ENCODE measurements around the gene INAFM2. TPM values are rescaled to one million over a fixed set of nuclear protein-coding genes. Genes with fewer than 3 reads are reported as not detected.

Gene INAFM2
- total RNA-seq, 1 experiment from 2014 or later: 8.8 TPM

DNA sequence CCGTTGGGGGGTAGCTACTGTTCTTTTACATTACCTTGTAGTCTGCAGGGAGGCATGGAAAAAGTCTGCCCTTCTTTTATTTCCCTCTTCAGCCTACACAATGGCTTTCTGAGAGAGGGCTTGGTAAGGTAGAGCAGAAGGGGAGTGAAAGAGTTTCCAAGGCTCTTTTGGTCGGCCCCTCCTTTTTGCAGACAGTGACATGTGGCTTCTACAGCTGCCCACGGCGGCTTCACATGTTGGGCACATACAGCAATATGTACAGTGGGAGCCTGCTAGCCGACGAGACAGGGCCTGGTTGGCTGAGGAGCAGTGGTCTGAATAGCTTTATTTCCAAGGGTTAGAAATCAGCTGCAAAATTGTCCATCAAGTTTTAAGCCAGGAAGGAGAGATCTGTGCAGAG lies 4.0 kb downstream of the INAFM2 start:
- H3K9me3 ChIP-seq (ENCODE audit: control insufficient read depth in 1 of 2, insufficient read depth in 1 of 2, low read depth in 1 of 2, low read length in 2 of 2): no peaks in the 10 kb centered on the region
- H3K9ac ChIP-seq (ENCODE audit: low read length): no peak overlapping the region
- no peaks in the 10 kb centered on the region for H3K79me2 ChIP-seq (ENCODE audit: insufficient read depth, low read length)
- no peaks in the 10 kb centered on the region for H3K27me3 ChIP-seq (ENCODE audit: insufficient read depth, low read length)
- ChIA-PET RAD21 (ENCODE audit: low non-redundant PET in 1 of 2, low total read pairs in 2 of 2, uncharacterized antibody in 2 of 2, unreplicated experiment in 2 of 2) (no interaction called here), CTCF (interaction anchor here (5.9 kb wide), 1 partner anchor 11 kb away, joined by 55 read pairs; the partner anchor contains the start of gene CCDC9B), POLR2A (interaction anchor here (2.3 kb wide), 1 partner anchor 11 kb away, joined by 6 read pairs; no protein-coding TSS in a partner anchor)
- H3K9me2 ChIP-seq (ENCODE audit: insufficient read depth): no peaks in the 10 kb centered on the region
- H2AFZ ChIP-seq (ENCODE audit: low read depth, low read length, poor library complexity, severe bottlenecking): no peak overlapping the region
- no TSS peak for BruUV-seq (replicated peaks)
- no peak for ATAC-seq
- intact Hi-C loops (cut with micrococcal nuclease): no loop called here
- H4K20me1 ChIP-seq (ENCODE audit: insufficient read depth): no peaks in the 10 kb centered on the region
- no peak for TF ChIP-seq CEBPB (IDR thresholded peaks at IDR 0.05; ENCODE audit: low read depth)
- TF ChIP-seq, protein P1, sequence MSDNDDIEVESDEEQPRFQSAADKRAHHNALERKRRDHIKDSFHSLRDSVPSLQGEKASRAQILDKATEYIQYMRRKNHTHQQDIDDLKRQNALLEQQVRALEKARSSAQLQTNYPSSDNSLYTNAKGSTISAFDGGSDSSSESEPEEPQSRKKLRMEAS (IDR thresholded peaks at IDR 0.05): no peak
- TF ChIP-seq EZH2 (IDR thresholded peaks at IDR 0.05): no peak
- TF ChIP-seq RAD21 (IDR thresholded peaks at IDR 0.05; ENCODE audit: low read depth): no peak
- no peak for TF ChIP-seq SIN3A (IDR thresholded peaks at IDR 0.05; ENCODE audit: low read depth)
- TF ChIP-seq, protein P2, sequence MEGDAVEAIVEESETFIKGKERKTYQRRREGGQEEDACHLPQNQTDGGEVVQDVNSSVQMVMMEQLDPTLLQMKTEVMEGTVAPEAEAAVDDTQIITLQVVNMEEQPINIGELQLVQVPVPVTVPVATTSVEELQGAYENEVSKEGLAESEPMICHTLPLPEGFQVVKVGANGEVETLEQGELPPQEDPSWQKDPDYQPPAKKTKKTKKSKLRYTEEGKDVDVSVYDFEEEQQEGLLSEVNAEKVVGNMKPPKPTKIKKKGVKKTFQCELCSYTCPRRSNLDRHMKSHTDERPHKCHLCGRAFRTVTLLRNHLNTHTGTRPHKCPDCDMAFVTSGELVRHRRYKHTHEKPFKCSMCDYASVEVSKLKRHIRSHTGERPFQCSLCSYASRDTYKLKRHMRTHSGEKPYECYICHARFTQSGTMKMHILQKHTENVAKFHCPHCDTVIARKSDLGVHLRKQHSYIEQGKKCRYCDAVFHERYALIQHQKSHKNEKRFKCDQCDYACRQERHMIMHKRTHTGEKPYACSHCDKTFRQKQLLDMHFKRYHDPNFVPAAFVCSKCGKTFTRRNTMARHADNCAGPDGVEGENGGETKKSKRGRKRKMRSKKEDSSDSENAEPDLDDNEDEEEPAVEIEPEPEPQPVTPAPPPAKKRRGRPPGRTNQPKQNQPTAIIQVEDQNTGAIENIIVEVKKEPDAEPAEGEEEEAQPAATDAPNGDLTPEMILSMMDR (IDR thresholded peaks at IDR 0.05 in 2 of 3, conservative IDR thresholded peaks at IDR 0.05 in 1 of 3; ENCODE audit: borderline replicate concordance in 1 of 3, insufficient read depth in 1 of 3, low read depth in 2 of 3, low read length in 2 of 3): no peak
- TF ChIP-seq, protein P3, sequence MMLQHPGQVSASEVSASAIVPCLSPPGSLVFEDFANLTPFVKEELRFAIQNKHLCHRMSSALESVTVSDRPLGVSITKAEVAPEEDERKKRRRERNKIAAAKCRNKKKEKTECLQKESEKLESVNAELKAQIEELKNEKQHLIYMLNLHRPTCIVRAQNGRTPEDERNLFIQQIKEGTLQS (IDR thresholded peaks at IDR 0.05): no peak
- TF ChIP-seq SP1 (IDR thresholded peaks at IDR 0.05; ENCODE audit: low read depth): no peak
- no peak for TF ChIP-seq EZH2phosphoT487 (IDR thresholded peaks at IDR 0.05; ENCODE audit: borderline replicate concordance)
- TF ChIP-seq, protein P4, sequence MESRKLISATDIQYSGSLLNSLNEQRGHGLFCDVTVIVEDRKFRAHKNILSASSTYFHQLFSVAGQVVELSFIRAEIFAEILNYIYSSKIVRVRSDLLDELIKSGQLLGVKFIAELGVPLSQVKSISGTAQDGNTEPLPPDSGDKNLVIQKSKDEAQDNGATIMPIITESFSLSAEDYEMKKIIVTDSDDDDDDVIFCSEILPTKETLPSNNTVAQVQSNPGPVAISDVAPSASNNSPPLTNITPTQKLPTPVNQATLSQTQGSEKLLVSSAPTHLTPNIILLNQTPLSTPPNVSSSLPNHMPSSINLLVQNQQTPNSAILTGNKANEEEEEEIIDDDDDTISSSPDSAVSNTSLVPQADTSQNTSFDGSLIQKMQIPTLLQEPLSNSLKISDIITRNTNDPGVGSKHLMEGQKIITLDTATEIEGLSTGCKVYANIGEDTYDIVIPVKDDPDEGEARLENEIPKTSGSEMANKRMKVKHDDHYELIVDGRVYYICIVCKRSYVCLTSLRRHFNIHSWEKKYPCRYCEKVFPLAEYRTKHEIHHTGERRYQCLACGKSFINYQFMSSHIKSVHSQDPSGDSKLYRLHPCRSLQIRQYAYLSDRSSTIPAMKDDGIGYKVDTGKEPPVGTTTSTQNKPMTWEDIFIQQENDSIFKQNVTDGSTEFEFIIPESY (IDR thresholded peaks at IDR 0.05; ENCODE audit: extremely low read depth, insufficient replicate concordance, low read length): no peak
- no peak for TF ChIP-seq POLR2A (IDR thresholded peaks at IDR 0.05; ENCODE audit: borderline replicate concordance, extremely low read depth, insufficient read depth, insufficient read length)
- TF ChIP-seq YY1 (IDR thresholded peaks at IDR 0.05; ENCODE audit: extremely low read depth, insufficient replicate concordance, low read depth, low read length): no peak
- no peak for TF ChIP-seq POLR2AphosphoS5 (IDR thresholded peaks at IDR 0.05; ENCODE audit: low read depth, low read length)
- TF ChIP-seq CBX3 (IDR thresholded peaks at IDR 0.05; ENCODE audit: low read depth): no peak
- DNase-seq (ENCODE audit: low read depth, low spot score): no peak
- H3K4me3 ChIP-seq (replicated peaks in 1 of 2; ENCODE audit: low read depth in 1 of 2, low read length in 2 of 2): no peak overlapping the region
- H3K27ac ChIP-seq (ENCODE audit: low read depth, low read length): no peak overlapping the region
- H3K4me2 ChIP-seq (ENCODE audit: low read length): no peak overlapping the region
- H3K36me3 ChIP-seq (ENCODE audit: control insufficient read depth in 1 of 2, insufficient read depth in 2 of 2, low read length in 2 of 2): no peaks in the 10 kb centered on the region
- H3K4me1 ChIP-seq (ENCODE audit: control insufficient read depth in 1 of 2, insufficient read depth in 2 of 2, low read length in 2 of 2): peaks cover 4 to 16% of the 10 kb centered on the region in 2 experiments; a peak in 3 of 4 replicates

Measured in HCT116 (cell line).